GM12878 (cell line): ENCODE measurements around the gene BMAL2. TPM values are rescaled to one million over a fixed set of nuclear protein-coding genes. Genes with fewer than 3 reads are reported as not detected.

Experiments used
- ATAC-seq: fragments of 200-7000 bp; cut with Tn5 transposase; 3 replicates; pipeline ENCODE4 v1.9.1; 2020; ENCODE audit warnings: mild to moderate bottlenecking, moderate library complexity
- BruUV-seq: library from RNA; stranded (reverse); fragments of 400-500 nt; replicated peaks from 2 replicates; lab custom pipeline; 2021; lab: Mats Ljungman, UMichigan
- CTCF ChIA-PET: fragments of 300-600 bp; sonication (Branson Sonifier 250); formaldehyde crosslinking; extraction: SDS; loops from one replicate; lab custom pipeline; 2021; ENCODE audit warnings: inconsistent platforms; lab: Yijun Ruan, JAX
- POLR2A ChIA-PET: fragments of 350-600 bp; formaldehyde crosslinking; extraction: SDS; loops from one replicate; lab custom pipeline; 2021; ENCODE audit warnings: inconsistent platforms; lab: Charles Lee
- RAD21 ChIA-PET: fragments of 300-600 bp; sonication (Branson Sonifier 250); formaldehyde crosslinking; loops from one replicate; lab custom pipeline; 2023; ENCODE audit warnings: antibody characterized with exemption; ENCODE audit not compliant: unreplicated experiment; lab: Charles Lee
- SMC1A ChIA-PET: fragments of 300-600 bp; sonication (Branson Sonifier 250); formaldehyde crosslinking; loops from one replicate; lab custom pipeline; 2023; ENCODE audit not compliant: unreplicated experiment, uncharacterized antibody; lab: Charles Lee
- DNase-seq: peaks from one replicate; pipeline ENCODE4 v3.0.0-alpha.2; 2011; ENCODE audit warnings: low read depth, low spot score
- FAIRE-seq: peaks from 3 replicates; lab custom pipeline; 2011; peaks lifted over from hg19 to GRCh38; lab: Jason Lieb, UNC
- H2AFZ ChIP-seq: 2 replicates; pipeline ENCODE4 v1.6.0; 2011; ENCODE audit warnings: low read depth, low read length, control low read depth; ENCODE audit not compliant: control insufficient read depth
- H3K27ac ChIP-seq: 2 replicates; pipeline ENCODE4 v1.5.1; 2011; ENCODE audit warnings: control low read depth; ENCODE audit not compliant: control insufficient read depth, insufficient read depth
- H3K27me3 ChIP-seq, 2 experiments: replicated peaks in 1 of 2; 2 replicates each; pipeline versions ENCODE4 v1.6.0 to v1.6.1; 2011; ENCODE audit warnings: low read length in 1 of 2; ENCODE audit not compliant: control insufficient read depth in 2 of 2, insufficient read depth in 2 of 2
- H3K36me3 ChIP-seq, 2 experiments: 2 replicates each; pipeline ENCODE4 v1.5.1; 2011; ENCODE audit warnings: low read length in 1 of 2; ENCODE audit not compliant: control insufficient read depth in 2 of 2, insufficient read depth in 2 of 2
- H3K4me1 ChIP-seq: 2 replicates; pipeline ENCODE4 v1.6.1; 2011; ENCODE audit warnings: mild to moderate bottlenecking, low read length, moderate library complexity, mixed read lengths; ENCODE audit not compliant: control insufficient read depth, insufficient read depth
- H3K4me2 ChIP-seq: 2 replicates; pipeline ENCODE4 v1.6.0; 2011; ENCODE audit warnings: control low read depth; ENCODE audit not compliant: control insufficient read depth, insufficient read depth
- H3K4me3 ChIP-seq: fragments of 200-600 bp; sonication (generic); 2 replicates; pipeline ENCODE4 v1.5.1; 2016
- H3K79me2 ChIP-seq: 2 replicates; pipeline ENCODE4 v1.6.0; 2011; ENCODE audit warnings: low read length; ENCODE audit not compliant: control insufficient read depth, insufficient read depth
- H3K9ac ChIP-seq: 2 replicates; pipeline ENCODE4 v1.8.0; 2011; ENCODE audit warnings: low read length, control low read depth, mixed read lengths; ENCODE audit not compliant: control insufficient read depth, insufficient read depth
- H3K9me3 ChIP-seq: replicated peaks from 3 replicates; pipeline ENCODE4 v1.5.1; 2011; ENCODE audit warnings: mild to moderate bottlenecking, low read length; ENCODE audit not compliant: control insufficient read depth, insufficient read depth
- H4K20me1 ChIP-seq: 2 replicates; pipeline ENCODE4 v1.6.0; 2011; ENCODE audit not compliant: control insufficient read depth, insufficient read depth
- BCL11A ChIP-seq: IDR thresholded peaks from 2 replicates; pipeline ENCODE4 v1.6.1; 2011; ENCODE audit warnings: low read depth, low read length
- CEBPZ ChIP-seq: fragments of 150-350 bp; IDR thresholded peaks from 2 replicates; pipeline ENCODE4 v1.6.1; 2016; ENCODE audit warnings: low read depth, low read length
- CREM ChIP-seq: IDR thresholded peaks from 2 replicates; pipeline ENCODE4 v1.6.1; 2014; ENCODE audit warnings: antibody characterized with exemption, low read depth
- FOS ChIP-seq: IDR thresholded peaks from 3 replicates; pipeline ENCODE4 v1.6.1; 2011; ENCODE audit warnings: borderline replicate concordance; ENCODE audit not compliant: insufficient read length; ENCODE audit errors: extremely low read depth
- MTA2 ChIP-seq: fragments of 450-650 bp; IDR thresholded peaks from 2 replicates; pipeline ENCODE4 v1.6.1; 2016; ENCODE audit warnings: low read depth, mild to moderate bottlenecking, moderate library complexity
- MYC ChIP-seq: IDR thresholded peaks from 2 replicates; pipeline ENCODE4 v1.6.1; 2011; ENCODE audit warnings: mild to moderate bottlenecking, low read length, moderate library complexity, inconsistent platforms; ENCODE audit not compliant: insufficient read depth, insufficient replicate concordance, insufficient read length, severe bottlenecking
- POLR2AphosphoS5 ChIP-seq: IDR thresholded peaks from 2 replicates; pipeline ENCODE4 v1.6.1; 2011; ENCODE audit warnings: mild to moderate bottlenecking, low read length, inconsistent platforms
- REST ChIP-seq: IDR thresholded peaks from 2 replicates; pipeline ENCODE4 v1.6.1; 2012; ENCODE audit warnings: mild to moderate bottlenecking, low read depth, low read length
- SP1 ChIP-seq: IDR thresholded peaks from one replicate; pipeline ENCODE4 v1.6.1; 2011; ENCODE audit warnings: low read depth, low read length
- SREBF1 ChIP-seq: IDR thresholded peaks from 2 replicates; pipeline ENCODE4 v1.6.1; 2012; ENCODE audit warnings: mild to moderate bottlenecking, low read length
- SREBF2 ChIP-seq: IDR thresholded peaks from 2 replicates; pipeline ENCODE4 v1.6.1; 2012; ENCODE audit warnings: mild to moderate bottlenecking, low read length
- YY1 ChIP-seq: IDR thresholded peaks from 2 replicates; pipeline ENCODE4 v1.6.1; 2011; ENCODE audit warnings: low read depth, mild to moderate bottlenecking, low read length
- ZNF384 ChIP-seq: IDR thresholded peaks from 2 replicates; pipeline ENCODE4 v1.6.1; 2012; ENCODE audit warnings: low read depth, mild to moderate bottlenecking, low read length, improper control_type of control experiment, borderline replicate concordance
- WGBS: methylation state at CpG from one replicate; pipeline ENCODE4 v1.1.6; 2016; ENCODE audit warnings: low lambda C conversion rate; ENCODE audit not compliant: insufficient replicate concordance, insufficient coverage; ENCODE audit errors: missing lambda C conversion rate; 5-methylcytosine and 5-hydroxymethylcytosine counted together
- in situ Hi-C: fragments of 300-500 bp; cut with MboI; formaldehyde crosslinking; loops from 9 replicates; pipeline ENCODE4 v1.14.3; 2018; ENCODE audit warnings: mixed read lengths
- intact Hi-C: fragments of 100-400 bp; cut with micrococcal nuclease; formaldehyde crosslinking; loops from one replicate; pipeline ENCODE4 v1.14.2; 2022; ENCODE audit not compliant: unreplicated experiment
- polyA plus RNA-seq, 11 experiments: library from polyadenylated mRNA; depleted of rRNA in 4 of 11; unstranded in 6 of 11; stranded (reverse) in 5 of 11; fragments of >200 nt; fragmentation: Nextera tagmentation in 4 of 11; fragmentation: Illumina TruSeq in 1 of 11; extraction: Ambion mirVana in 4 of 11; extraction: Trizol in 1 of 11; gene quantifications; 1 replicate in 1 of 11; 2 replicates in 10 of 11; pipeline versions ENCODE4 v1.2.1 to v1.2.3, GENCODE V29; 2011 to 2016; ENCODE audit warnings: inconsistent platforms in 2 of 11, missing spikeins in 2 of 11, low read depth in 1 of 11
- total RNA-seq, 4 experiments: library from RNA; depleted of rRNA in 3 of 4; stranded (reverse); fragments of >200 nt in 3 of 4; fragmentation: Illumina TruSeq in 1 of 4; extraction: Trizol in 1 of 4; gene quantifications; 2 replicates each; pipeline versions ENCODE4 v1.2.1 to v1.2.3, GENCODE V29; 2013 to 2021
- TF ChIP-seq, protein P1 (sequence below): IDR thresholded peaks from 2 replicates; pipeline ENCODE4 v1.6.1; 2011; ENCODE audit warnings: mild to moderate bottlenecking, low read depth, low read length, moderate library complexity; ENCODE audit not compliant: insufficient replicate concordance

BMAL2 gene
- total and polyA plus RNA-seq, 10 of the 15 experiments (the other 5 are each of a cell fraction or from before 2014, with no cell fraction given) = 7.9 to 53.6 (median 35.5) TPM

DNA sequence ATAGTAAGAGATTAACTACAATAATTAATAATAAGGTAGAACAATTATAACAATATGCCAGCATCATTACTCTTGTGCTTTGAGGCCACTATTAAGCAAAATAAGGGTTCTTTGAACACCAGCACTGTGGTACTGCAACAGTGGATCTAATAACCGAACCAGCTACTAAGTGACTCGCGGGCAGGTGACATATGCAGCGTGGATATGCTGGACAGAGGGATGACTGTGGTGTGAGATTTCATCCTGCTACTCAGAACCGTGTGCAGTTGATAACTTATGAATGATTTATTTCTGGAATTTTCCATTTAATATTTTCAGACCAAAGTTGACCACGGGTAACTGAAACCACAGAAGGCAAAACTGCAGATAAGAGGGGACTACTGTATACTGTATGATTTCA lies 34.4 kb downstream of the BMAL2 start (continued):
- TF ChIP-seq CREM = no peak
- no peak for TF ChIP-seq FOS

DNA sequence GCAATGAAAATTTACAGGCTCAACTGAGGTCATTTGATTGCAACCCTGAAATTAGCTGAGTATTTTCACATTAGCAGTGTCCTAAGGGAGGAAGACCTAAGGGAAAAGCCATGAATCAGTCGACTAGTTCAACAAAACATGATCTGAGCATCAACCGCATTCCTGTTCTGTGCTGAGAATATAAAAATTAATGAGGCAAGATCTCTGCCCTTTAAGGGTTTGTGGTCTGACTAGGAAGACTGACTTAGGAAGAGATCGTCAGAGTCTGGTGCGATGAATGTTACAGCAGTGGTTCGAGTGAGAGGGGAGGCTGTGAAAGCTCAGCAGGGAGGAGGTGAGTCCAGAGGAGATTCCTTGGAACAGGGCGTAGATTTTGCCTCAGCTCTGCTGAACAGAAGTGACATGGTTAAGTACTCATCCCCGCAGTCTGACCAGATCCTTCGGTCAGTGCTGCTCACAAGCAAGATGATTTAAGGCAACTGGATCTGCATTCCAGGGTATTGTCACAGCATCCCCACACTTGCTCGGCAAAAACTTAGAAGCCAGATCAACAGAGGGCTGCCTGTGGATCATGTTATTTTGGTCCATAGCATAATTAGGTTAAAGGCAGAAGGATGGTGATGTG lies 49.6 kb downstream of the BMAL2 start:
- ATAC-seq (no peak), DNase-seq (no peak), FAIRE-seq (no peak)
- ChIA-PET SMC1A (interaction anchor here (1.0 to 3.1 kb wide), 6 partner anchors 40 to 76 kb away, joined by 3 to 16 read pairs (median 3); no protein-coding TSS in a partner anchor), POLR2A (no interaction called here), CTCF (interaction anchor here (0.6 to 6.2 kb wide), 6 partner anchors 13 to 367 kb away, joined by 3 to 61 read pairs (median 20); partner anchors contain the start of gene TM7SF3), RAD21 (interaction anchor here (1.3 to 2.8 kb wide), 2 partner anchors 49 to 76 kb away, joined by 3 to 15 read pairs; no protein-coding TSS in a partner anchor)
- H4K20me1 ChIP-seq = no peaks in the 10 kb centered on the region
- H3K79me2 ChIP-seq = no peaks in the 10 kb centered on the region
- no peaks in the 10 kb centered on the region for H3K4me1 ChIP-seq
- H3K27ac ChIP-seq = no peak overlapping the region
- BruUV-seq = no TSS peak
- H3K9ac ChIP-seq = no peak overlapping the region
- H3K4me2 ChIP-seq = no peak overlapping the region
- H3K4me3 ChIP-seq = no peak overlapping the region
- intact Hi-C loops = loop anchor here (5.0 kb wide), 1 partner anchor 365 kb away; no protein-coding TSS in a partner anchor
- H3K9me3 ChIP-seq = no peaks in the 10 kb centered on the region
- 96% methylated on average over 9 of the region's 9 CpGs for WGBS
- no peaks in the 10 kb centered on the region for H3K27me3 ChIP-seq
- peaks cover 0 to 10% of the 10 kb centered on the region in 2 experiments; a peak in 3 of 4 replicates for H3K36me3 ChIP-seq
- no peak overlapping the region for H2AFZ ChIP-seq
- in situ Hi-C loops = no loop called here
- no peak for TF ChIP-seq POLR2AphosphoS5
- no peak for TF ChIP-seq SREBF1
- TF ChIP-seq FOS = no peak
- no peak for TF ChIP-seq SREBF2
- no peak for TF ChIP-seq MYC
- no peak for TF ChIP-seq MTA2
- no peak for TF ChIP-seq CEBPZ
- TF ChIP-seq BCL11A = no peak
- TF ChIP-seq YY1 = no peak
- TF ChIP-seq, protein P1, sequence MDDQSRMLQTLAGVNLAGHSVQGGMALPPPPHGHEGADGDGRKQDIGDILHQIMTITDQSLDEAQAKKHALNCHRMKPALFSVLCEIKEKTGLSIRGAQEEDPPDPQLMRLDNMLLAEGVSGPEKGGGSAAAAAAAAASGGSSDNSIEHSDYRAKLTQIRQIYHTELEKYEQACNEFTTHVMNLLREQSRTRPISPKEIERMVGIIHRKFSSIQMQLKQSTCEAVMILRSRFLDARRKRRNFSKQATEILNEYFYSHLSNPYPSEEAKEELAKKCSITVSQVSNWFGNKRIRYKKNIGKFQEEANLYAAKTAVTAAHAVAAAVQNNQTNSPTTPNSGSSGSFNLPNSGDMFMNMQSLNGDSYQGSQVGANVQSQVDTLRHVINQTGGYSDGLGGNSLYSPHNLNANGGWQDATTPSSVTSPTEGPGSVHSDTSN = no peak
- TF ChIP-seq REST = no peak
- TF ChIP-seq ZNF384 = no peak
- no peak for TF ChIP-seq SP1
